HCT116 (cell line): ENCODE measurements around the gene NAMPT.

Experiments
- ATF3 ChIP-seq: IDR thresholded peaks from 2 replicates; pipeline ENCODE4 v1.6.1; 2012
- CTCF ChIP-seq, 3 experiments: fragments of 200-600 bp in 1 of 3; sonication (generic) in 1 of 3; IDR thresholded peaks in 2 of 3; conservative IDR thresholded peaks in 1 of 3; 2 replicates each; pipeline ENCODE4 v1.5.1; 2012 to 2017; ENCODE audit warnings: low read depth in 2 of 3, low read length in 2 of 3, antibody characterized with exemption in 1 of 3, borderline replicate concordance in 1 of 3, control low read depth in 1 of 3, mild to moderate bottlenecking in 1 of 3, mixed read lengths in 1 of 3, mixed run types in 1 of 3, moderate library complexity in 1 of 3; ENCODE audit not compliant: insufficient read depth in 1 of 3
- EZH2 ChIP-seq: fragments of 200-600 bp; sonication (generic); IDR thresholded peaks from 2 replicates; pipeline ENCODE4 v1.6.1; 2017; ENCODE audit warnings: antibody characterized with exemption, mixed run types
- EZH2phosphoT487 ChIP-seq: fragments of 200-600 bp; IDR thresholded peaks from 2 replicates; pipeline ENCODE4 v1.6.1; 2018; ENCODE audit warnings: antibody characterized with exemption, borderline replicate concordance
- MAX ChIP-seq: IDR thresholded peaks from 2 replicates; pipeline ENCODE4 v1.6.1; 2012
- POLR2A ChIP-seq: IDR thresholded peaks from 2 replicates; pipeline ENCODE4 v1.7.0; 2011; ENCODE audit warnings: borderline replicate concordance; ENCODE audit not compliant: insufficient read depth, insufficient read length; ENCODE audit errors: extremely low read depth
- POLR2AphosphoS5 ChIP-seq: IDR thresholded peaks from 2 replicates; pipeline ENCODE4 v1.6.1; 2011; ENCODE audit warnings: mild to moderate bottlenecking, low read depth, low read length, moderate library complexity
- RAD21 ChIP-seq: IDR thresholded peaks from 2 replicates; pipeline ENCODE4 v1.6.1; 2012; ENCODE audit warnings: low read depth, mild to moderate bottlenecking
- SIN3A ChIP-seq: IDR thresholded peaks from 2 replicates; pipeline ENCODE4 v1.6.1; 2012; ENCODE audit warnings: low read depth
- SP1 ChIP-seq: IDR thresholded peaks from 2 replicates; pipeline ENCODE4 v1.6.1; 2012; ENCODE audit warnings: low read depth
- SRF ChIP-seq: IDR thresholded peaks from 2 replicates; pipeline ENCODE4 v1.6.1; 2012; ENCODE audit warnings: low read depth
- ZNF274 ChIP-seq: fragments of 200-500 bp; sonication (Bioruptor generic); IDR thresholded peaks from 2 replicates; pipeline ENCODE4 v1.6.1; 2014; ENCODE audit warnings: mild to moderate bottlenecking, low read depth, low read length, inconsistent platforms

- no peak for TF ChIP-seq RAD21
- no peak for TF ChIP-seq CTCF (IDR thresholded peaks at IDR 0.05 in 2 of 3, conservative IDR thresholded peaks at IDR 0.05 in 1 of 3; ENCODE audit: borderline replicate concordance in 1 of 3, insufficient read depth in 1 of 3, low read depth in 2 of 3, low read length in 2 of 3)
- no peak for TF ChIP-seq MAX
- TF ChIP-seq SIN3A = no peak
- TF ChIP-seq EZH2phosphoT487 = no peak
- TF ChIP-seq ATF3 = no peak
- TF ChIP-seq EZH2 = no peak
- no peak for TF ChIP-seq POLR2AphosphoS5
- TF ChIP-seq POLR2A = no peak
- TF ChIP-seq SP1 = no peak
- no peak for TF ChIP-seq SRF
- no peak for TF ChIP-seq ZNF274
These were observed at the start of gene NAMPT for GRCh38 chr7:106284714-106285050.
